Body of pancreas (tissue), 4 donors: ENCODE results near the gene RIMS4.

ENCODE experiments used
- POLR2A ChIP-seq, 3 donors: fragments of 450-650 bp; IDR thresholded peaks; one replicate each; pipeline ENCODE4 v1.6.1; 2016; ENCODE audit warnings: antibody characterized with exemption in 3 of 3, mild to moderate bottlenecking in 2 of 3
- TF ChIP-seq, protein P1 (sequence below), 7 experiments: fragments of 450-650 bp in 4 of 7; fragments of 200-600 bp in 3 of 7; sonication (generic) in 3 of 7; IDR thresholded peaks; one replicate each; pipeline ENCODE4 v1.5.1; 2016 to 2019; ENCODE audit warnings: antibody characterized with exemption in 7 of 7

DNA sequence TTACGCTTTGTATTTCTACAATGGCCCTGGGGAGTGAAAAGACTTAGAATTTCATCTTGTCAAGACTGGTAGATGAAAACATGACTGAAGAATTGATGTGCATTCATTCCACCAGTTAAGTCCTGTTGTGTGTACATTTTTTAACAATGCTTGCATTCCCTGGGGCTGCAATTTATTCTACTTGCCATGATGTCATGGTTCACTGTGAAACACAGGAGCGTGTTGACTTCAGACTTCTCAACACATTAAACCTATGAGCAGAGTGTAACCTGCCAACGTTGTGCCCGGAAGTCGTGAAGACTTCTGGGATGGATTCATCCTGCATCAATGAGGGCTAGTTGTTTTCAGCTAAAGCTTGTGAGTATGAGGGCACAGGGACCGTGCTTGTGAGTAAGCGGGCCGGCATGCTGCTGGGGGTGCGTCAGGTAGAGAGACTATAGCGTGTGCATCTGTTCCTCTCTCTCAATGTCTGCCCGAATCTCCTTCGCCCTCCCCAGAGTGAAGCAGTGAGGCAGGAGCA is 26.3 kb upstream of the RIMS4 start:
- TF ChIP-seq, protein P1, sequence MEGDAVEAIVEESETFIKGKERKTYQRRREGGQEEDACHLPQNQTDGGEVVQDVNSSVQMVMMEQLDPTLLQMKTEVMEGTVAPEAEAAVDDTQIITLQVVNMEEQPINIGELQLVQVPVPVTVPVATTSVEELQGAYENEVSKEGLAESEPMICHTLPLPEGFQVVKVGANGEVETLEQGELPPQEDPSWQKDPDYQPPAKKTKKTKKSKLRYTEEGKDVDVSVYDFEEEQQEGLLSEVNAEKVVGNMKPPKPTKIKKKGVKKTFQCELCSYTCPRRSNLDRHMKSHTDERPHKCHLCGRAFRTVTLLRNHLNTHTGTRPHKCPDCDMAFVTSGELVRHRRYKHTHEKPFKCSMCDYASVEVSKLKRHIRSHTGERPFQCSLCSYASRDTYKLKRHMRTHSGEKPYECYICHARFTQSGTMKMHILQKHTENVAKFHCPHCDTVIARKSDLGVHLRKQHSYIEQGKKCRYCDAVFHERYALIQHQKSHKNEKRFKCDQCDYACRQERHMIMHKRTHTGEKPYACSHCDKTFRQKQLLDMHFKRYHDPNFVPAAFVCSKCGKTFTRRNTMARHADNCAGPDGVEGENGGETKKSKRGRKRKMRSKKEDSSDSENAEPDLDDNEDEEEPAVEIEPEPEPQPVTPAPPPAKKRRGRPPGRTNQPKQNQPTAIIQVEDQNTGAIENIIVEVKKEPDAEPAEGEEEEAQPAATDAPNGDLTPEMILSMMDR (IDR thresholded peaks at IDR 0.05), result no peak
- TF ChIP-seq POLR2A (IDR thresholded peaks at IDR 0.05), result no peak
